NCI-H2081 (cell line): ENCODE data around the gene ALK.

ENCODE experiments used
- DNase-seq, 2 experiments: peaks; one replicate each; lab custom pipeline; 2025; lab: John Stamatoyannopoulos, UW

Gene ALK

DNA sequence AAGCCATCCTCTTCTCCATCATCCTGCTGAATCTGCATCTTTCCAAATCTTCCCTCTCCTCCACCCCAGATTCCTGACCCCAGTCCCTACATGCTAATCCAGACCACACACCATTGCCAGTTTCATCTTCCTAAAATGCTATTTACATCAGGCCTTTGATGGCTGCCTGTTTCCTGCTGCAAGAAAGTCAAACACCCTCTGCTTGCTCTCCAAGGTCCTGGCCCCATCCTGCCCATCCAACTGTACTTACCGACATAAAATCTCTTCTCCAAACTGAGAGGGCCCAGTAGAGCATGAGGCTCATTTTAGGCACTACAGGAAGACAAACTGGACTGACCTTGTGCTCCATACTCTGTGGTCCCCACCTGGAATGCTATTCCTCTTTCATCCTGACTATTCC is 19.0 kb downstream of the ALK start:
- no peak for DNase-seq

DNA sequence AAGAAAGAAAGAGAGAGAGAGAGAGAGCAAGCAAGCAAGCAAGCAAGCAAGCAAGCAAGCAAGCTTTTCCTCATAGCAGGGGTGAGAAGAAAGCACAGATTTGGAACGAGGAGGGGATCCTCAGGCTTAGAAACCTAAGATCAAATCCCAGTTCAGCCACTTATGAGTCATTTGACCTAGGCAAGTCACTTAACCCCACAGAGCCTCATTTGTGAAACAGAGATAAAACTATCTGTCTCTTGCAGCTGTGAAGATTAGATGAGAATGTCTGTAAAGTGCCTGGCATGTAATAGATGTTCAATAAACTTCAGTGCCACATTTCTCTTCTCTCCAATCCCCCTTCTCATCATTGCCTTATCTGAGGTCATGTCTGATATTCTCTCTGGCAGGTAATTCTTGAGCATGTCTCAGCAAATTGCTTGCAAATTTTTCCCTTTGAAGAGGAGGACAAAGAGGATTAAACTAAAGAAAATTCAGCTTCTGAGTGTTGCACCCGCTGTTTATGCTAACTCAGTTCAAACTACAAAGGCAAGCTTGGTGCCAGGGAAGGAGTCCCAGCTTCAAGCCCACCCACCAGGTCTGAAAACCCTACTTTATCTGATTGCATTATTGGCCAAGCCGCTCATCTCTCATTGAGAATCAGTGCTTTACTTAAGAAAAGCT is 20.3 kb downstream of the ALK start:
- no peak for DNase-seq

DNA sequence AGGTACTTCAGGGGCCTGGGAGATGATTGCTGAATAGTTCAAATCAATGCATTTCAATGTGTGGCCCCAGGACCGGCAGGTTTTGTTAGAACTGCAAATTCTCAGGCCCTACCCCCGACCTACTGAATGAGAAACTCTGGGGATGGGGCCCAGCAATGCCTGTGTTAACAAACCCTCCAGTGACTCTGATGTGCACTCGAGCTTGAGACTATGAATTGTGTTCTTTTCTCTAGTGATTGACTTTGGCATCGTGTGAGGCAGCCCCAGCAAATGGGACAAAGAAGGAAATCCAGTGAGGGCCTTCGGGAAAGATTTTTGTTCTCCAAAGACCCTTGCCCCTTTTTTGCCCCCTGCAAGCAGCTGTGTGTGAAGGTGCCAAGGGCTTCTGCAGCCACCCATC is 22.4 kb downstream of the ALK start:
- no peak for DNase-seq

DNA sequence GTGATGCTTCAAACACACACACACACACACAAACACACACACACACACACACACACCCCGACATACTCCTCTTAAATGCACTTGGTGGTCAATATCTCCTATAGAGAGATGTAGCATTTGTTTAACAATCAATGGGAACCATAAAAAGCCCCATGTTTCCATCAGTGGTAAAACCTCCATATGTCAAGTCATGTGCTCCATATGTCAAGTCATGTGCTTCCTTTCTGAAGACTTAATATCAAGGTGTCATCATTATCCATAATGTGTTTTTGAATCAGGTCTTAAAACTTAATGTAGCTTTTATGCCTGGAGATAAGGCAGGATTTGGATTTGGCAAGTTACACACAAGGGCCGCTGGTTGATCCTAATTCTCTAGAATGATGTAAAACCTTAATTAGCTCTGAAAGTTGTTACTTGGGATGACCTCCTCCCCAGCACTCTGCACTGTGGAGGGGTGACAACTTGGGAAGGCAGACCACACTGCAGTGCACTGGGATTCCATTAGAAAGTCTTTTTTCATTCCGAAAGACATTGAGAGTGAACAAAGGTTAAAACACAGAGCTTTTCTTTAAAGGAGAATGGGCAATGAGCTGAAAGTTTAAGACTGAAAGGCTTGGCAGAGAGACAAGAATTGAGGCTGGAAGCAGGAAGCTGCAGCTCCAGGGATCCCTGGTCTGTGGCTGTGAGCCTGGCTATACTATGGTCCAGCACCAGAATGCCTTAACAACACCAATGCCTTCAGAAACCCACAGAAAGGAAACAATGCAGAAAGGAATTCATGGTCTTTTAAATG is 26.4 kb downstream of the ALK start:
- no peak for DNase-seq

- DNase-seq, result no peak
These were observed 28.7 kb downstream of the ALK start for GRCh38 chr2:29892585-29893259.

DNA sequence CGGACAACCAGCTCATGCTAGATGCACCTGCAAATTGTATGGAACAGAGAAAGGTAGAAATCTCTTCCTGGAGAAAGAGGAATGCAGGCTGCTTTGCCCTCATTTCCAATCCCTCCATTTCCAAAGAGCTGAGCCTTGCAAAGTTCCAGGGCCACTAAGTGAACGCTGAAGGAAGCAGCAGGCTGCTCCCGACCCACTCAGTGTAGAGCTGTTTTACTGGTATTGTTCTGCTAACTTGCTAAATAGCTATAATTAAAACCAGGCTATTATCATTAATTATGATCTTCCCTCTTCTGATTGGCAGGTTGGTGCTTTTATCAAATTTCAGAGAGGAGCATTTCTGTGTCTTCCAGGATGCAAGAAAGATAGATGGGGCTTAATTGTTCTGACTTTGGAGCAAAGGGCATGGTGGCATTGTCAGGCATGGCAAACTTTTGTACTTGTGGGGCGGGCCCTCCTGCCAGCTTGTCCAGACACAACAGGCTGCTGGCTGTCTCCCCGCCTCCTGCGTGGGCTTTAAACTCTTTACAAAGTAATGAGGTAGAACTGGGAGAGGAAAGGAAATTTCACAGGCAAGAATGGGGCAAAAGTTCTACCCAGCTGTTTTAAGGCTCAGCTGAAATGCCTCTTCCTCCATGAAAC is 40.2 kb downstream of the ALK start:
- no peak for DNase-seq

DNA sequence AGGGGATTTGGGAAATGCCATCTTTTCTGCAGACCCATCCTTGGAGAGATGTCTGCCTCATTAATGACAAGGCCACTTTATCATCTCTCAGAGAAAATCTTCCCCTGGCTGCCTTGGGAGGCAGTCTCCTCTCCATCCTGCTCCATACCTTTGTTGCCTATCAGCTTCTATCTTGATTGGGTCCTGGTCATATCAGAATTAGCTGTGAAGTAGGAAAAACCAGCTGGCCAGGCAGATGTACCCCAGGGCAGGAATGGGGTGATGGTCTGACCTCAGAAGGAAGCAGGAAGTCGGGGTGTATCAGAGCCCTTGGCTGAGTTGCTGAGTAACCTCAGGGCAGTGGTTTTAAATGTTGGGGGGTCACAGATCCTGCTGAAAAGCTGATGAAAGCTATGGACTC is 41.3 kb downstream of the ALK start:
- no peak for DNase-seq

DNA sequence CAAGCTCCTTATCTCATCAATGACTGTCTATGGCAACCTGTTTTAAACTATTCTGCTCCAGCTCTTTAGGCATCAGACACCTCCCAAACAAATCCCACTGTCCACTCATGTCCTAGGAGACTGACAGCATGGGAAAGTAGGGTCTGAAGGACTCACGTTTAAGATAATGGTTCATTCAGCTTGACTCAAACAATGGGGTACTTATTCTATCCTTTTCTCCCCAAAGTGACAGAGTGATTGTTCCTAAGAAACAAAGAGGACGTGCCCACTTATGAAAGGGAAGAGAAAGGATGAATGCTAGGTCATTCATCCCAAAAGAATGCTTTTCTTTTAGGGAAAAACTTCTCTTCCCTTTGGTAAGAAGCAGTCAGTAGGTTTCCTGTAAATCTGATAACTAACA is 41.9 kb downstream of the ALK start:
- DNase-seq, result no peak

DNA sequence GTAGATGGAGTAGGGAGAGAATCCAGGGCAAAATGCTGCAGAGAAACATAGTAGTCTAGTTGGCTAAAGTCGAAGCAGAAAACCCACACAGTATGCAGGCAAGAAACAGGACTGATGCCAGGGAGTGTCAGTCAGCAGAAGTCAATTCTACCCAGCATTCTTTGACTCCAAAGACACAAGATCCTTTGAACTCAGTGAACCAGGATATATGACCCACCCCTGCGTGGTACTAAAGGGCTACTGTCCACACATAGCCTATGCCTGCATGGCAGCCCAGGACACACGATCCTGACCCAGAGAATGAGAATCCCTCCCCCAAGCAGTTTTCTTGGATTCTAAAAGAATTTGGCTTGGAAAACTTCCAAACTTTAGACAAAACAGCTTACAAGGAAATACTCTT is 42.5 kb downstream of the ALK start:
- DNase-seq, result no peak

- no peak for DNase-seq
These were observed 45.0 kb downstream of the ALK start for GRCh38 chr2:29876374-29876773.

- DNase-seq, result no peak
These were observed 46.6 kb downstream of the ALK start for GRCh38 chr2:29874745-29875144.

DNA sequence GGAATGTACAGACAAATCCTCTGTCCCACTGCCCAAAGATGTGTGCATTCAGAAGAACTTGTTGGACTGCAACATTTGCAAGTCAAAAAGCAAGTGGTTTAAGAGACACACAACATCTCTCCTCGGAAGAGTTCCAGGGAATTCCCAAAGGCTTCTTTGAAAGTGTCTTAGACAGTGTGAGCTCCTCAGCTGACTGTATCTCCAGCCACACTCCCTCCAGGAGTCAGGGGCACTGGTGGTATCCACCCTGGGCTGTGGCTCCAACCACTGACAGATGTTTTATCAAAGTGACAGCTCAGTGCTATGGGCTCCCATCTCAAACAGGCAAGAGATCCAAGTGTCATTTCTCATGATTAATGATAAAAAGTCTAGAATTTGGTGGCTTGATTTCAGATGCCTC is 48.5 kb downstream of the ALK start:
- no peak for DNase-seq

DNA sequence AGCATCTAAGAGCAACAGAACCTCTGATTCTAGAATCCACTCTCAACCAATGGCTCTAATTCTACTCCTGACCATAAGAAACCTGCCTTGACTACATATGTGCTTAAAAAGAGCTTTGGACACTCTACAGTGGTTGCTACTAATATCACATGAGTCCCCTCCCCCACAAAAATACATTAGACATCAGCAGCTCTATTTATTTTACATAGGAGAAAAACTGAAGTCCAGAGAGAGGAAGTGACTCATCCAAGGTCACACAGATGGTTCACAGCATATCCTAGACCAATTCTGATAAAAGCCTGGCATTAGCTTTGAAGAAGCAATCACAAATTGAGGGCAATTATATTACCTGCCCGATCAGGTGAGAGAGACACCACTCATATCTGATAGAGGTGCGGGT is 49.8 kb downstream of the ALK start:
- no peak for DNase-seq

GRCh38 chr2:29865512-29865911 is 55.9 kb downstream of the ALK start:
- DNase-seq, result no peak

DNA sequence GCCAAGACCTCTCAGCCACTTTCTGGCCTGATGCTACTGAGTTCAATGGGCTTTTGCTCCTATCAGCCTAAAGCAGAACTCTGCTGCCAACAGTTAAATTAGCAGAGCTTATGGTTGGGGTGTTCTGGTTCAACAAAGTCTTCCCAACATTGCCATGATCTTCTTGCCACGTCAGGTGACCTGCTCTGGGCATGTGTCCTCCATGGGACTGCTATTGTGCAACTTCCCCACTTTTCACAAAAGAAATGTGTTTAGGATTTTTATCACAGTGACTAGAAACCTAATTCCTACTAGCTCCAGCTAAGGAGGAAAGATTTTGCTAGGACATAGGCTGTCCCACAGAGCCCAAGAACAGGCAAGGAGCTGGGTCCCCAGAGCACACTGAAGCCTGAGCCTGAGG is 56.4 kb downstream of the ALK start:
- DNase-seq, result no peak

- DNase-seq, result no peak
These were observed 65.3 kb downstream of the ALK start for GRCh38 chr2:29855924-29856639.

DNA sequence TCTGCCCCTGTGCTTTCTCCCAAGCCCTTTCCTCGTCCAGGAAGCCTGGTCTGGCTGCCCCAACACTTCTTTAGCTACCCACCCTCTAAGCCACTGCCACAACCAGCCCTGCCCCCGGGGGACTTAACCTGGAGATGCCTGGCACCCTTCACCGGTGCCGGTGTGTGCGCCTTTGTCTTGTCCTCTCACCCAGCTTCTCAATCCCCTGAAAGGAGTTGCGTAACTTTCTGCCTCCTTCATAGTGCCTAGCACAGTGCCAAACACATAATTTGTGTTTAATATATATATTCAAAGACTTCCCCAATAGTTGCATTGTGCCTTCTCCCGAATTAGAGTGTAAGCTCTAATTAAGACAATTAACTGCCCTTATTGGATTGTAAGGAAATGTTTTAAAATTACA is 70.6 kb downstream of the ALK start:
- no peak for DNase-seq

DNA sequence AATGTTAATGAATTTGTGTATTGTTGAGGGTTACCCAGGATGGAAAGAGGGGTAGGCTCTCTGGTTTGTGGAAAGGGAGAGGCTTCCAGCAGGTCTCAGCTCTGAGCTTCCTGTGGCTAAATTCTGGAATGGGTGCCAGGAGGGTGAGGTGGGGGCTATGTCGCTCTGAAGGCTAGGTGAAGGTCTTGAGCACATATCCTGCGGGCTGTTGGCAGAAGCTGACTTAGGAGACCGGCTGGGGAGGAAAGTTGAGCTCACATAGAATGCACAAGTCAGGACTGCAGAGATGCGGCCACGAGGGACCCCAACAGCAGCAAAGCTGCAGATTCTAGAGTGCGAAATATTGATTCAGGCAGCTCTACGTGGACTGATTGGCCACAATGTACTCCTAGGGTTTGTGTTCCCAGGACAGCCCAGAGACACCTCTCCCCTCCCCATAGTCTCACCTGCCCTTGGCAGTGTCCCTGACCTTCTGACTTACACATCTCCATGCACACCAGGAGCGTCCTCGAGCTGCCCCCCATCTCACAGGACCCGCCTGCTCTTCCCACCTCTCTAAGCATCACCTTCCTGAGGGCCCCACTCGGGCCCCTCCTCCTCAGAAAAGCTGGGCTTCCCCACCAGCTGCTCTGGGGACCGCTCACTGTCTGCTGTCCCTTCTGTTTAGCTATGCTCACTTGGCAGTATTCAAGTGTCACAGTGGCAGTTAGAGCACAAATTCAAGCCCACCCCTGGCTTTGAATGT is 72.6 kb downstream of the ALK start:
- DNase-seq, result no peak

DNA sequence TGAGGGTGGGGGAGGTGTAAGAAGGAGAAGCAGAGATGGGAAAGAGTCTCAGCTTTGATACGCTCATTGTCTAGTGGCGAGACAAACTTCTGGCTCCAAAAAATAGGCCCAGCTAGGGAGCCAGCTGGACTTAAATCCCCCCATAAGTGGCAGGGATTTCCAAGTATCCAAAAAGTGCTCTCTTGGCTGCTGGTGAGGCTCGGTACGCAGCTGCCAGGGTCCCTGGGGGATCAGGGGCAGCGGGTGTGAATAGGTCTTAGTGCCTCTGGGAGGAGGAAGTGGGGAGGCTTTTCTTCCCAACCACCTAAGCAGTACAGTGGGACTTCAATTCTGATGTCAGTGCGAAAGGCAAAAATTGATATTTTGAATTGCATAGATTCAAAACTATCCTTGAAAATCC is 73.5 kb downstream of the ALK start:
- DNase-seq, result no peak

GRCh38 chr2:29844713-29845326 is 76.6 kb downstream of the ALK start:
- no peak for DNase-seq
